GM19239 (cell line): ENCODE results near the gene BEST2.
A peak's percentile ranks its signal among the peaks of the same experiment; 100 is the strongest.

Experiments used
- DNase-seq: peaks from one replicate; pipeline ENCODE4 v3.0.0; 2011; ENCODE audit warnings: low spot score; ENCODE audit not compliant: insufficient read length
- FAIRE-seq: peaks from 2 replicates; lab custom pipeline; 2011; peaks lifted over from hg19 to GRCh38; lab: Jason Lieb, UNC

Gene BEST2

DNA sequence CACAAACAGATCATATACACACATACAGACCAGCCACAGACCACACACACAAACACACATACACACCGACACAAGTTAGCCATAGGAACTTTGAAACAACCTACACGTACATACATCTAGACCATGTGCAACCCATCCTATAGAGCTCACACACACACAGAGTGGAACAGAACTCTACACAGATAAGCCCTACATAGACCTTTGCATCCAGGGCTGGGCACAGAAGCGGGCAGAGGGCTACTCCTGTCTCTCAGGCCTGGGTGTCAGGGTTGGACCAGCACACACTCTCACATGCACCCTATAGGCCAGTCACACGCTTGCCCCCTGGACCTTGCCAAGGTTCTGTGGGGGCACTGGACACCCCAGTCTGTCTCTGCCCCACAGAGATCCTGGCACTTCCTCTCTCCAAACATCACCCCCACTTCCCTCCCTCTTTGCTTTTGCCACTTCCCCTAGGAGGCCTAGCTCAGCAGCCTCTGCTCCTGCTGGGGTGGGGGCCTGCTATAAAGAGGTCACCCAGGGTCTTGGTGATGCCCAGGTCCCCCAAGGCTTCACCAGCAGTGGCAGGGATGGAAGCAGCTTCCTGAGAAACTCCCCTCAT, 33.9 kb downstream of the BEST2 start:
- FAIRE-seq (no peak), DNase-seq (no peak)

DNA sequence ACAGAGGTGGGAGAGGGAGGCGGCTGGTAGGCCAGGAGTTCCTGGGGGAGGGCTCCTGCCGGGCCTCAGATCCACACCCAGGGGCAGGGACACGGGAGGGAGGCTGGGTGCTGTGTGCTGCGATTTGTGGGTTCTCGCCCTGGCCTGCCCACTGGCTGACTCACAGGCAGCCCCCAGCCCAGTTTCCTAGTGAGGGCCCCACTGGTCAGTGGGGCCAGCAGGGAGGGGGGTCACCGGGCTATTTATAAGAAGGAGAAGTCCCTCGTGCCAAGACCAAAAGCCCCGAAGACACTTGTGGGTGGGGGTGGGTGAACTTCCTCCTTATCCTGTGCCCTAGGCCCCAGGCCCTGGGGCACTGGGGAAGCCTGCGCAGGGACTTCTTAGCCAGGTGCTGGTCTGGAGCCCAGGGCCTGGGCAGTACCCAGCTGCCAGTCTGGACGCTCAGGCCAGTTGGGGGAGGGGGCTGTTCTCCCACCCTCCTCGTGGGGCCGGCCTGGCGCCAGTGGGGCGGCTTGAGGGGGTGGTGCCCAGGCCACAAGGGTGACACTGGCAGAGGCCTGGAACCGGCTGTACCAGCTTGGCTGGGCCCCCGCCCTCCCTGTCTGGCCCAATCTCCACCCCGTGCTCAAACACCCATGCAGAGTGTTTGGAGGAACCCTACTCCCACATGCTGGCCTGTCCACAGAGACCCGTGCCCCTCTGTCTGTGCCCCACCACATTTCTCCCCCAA, 34.7 kb downstream of the BEST2 start:
- DNase-seq (no peak), FAIRE-seq (no peak)

DNA sequence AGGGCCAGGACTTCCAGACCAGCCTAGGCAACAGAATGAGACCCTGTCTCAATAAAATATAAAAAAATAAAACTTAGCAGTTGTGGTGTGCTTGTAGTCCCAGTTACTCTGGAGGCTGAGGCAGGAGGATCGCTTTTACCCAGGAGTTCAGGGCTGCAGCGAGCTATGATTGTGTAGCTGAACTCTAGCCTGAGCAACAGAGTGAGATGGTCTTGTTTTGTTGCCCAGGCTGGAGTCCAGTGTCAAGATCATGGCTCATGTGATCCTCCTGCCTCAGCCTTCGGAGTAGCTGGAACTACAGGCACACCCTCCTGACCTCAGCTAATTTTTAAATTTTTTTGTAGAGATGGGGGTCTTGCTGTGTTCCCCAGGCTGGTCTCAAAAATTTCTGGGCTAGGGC, 35.4 kb downstream of the BEST2 start:
- FAIRE-seq (no peak), DNase-seq (no peak)

DNA sequence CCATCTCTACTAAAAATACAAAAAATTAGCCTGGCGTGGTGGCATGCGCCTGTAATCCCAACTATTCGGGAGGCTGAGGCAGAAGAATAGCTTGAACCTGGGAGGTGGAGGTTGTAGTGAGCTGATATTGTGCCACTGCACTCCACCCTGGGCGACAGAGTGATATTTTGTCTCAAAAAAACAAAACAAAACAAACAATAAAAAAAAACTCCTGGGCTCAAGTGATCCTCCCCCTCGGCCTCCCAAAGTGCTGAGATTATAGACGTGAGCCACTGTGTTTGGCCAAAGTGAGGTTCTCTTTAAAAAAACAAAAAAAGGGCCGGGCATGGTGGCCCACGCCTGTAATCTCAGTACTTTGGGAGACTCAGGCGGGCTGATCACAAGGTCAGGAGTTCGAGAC, 35.9 kb downstream of the BEST2 start:
- DNase-seq: no peak
- no peak for FAIRE-seq

DNA sequence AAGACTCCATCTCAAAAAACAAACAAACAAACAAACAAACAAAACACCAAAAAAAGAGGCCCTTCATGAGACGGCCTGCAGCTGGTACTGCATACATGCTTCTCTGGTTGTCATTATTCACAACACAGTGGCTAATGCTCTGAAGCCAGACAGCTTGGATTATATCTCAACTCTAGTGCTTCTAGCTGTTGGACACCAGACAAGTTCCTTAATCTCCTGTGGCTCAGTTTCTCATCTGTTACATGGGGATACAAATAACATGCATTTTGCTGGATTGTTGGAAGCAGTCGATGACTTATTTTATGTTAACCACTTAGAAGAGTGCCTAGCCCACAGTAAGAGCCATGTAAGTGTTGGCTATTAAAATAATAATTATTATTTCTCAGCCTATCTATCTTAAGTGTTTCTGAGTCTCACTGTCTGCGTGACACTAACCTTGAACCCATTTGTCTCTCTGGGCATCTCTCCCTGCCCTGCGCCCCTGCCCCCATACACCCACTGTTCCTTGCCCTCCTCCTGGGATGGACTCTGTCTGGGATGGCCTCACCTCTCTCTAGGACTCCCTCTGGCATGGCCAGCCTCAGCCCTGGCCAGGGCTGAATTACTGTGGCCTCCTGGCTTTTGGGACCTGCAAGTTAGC, 36.6 kb downstream of the BEST2 start:
- DNase-seq: no peak
- FAIRE-seq: no peak

DNA sequence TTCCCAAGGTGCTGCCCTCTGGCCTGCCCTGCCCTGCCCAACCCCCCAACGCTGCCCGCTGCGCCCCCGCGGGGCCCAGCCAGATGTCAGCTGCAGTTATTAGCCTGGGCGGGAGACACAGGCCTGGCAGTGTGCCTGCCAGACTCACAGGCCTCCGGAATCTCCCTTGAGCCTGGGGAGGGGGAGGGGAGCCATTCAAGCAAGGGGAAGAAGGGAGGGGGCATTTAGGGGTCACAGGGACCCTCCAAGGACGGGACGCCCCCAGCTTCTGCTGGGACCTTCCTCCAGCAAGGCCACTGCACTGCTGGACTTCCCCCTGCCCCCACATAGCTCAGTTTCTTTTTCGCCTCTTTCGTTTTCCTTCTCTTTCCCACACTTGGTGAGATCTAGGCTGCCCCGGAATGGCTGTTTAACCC, 37.1 kb downstream of the BEST2 start:
- peak; percentile 69 for FAIRE-seq
- no peak for DNase-seq

DNA sequence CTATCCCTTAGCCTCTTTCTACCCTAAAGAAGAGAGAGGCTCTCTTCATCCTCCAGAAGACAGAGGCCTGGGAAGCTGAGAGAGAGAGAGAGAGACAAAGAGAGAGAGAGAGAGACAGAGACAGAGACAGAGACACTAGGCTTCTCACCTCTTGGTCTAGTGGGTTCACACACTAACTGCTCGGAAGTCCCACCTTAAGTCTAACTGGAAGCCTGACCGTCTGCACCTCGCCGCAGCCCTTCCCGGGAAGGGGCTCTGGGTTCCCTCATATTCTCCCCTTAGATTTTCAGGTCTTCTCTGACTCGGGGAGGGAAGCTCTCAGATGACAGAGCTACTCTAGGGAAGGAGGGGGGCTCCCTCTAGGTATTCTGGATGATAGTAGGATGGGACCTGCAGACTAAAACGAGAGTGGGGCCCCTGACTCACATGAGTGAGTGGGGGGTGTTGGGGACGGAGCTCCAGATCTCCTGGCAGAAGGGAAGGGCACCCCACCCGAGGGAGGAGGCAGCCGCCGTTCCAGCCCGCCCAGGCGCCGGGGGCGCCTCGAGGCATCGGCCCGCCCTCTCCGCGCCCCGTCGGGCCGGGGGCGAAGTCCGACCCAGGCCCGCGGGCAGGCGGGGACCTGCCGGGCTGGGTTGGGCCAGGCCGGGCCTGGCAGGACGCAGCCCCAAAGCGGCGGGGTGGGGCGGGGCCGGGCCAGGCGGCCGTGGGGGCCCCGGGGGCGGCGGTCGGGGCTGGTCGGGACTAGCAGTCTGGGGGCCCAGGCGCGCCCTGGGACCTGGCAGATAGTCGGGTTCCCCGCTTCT, 37.7 kb downstream of the BEST2 start:
- FAIRE-seq (no peak), DNase-seq (no peak)

DNA sequence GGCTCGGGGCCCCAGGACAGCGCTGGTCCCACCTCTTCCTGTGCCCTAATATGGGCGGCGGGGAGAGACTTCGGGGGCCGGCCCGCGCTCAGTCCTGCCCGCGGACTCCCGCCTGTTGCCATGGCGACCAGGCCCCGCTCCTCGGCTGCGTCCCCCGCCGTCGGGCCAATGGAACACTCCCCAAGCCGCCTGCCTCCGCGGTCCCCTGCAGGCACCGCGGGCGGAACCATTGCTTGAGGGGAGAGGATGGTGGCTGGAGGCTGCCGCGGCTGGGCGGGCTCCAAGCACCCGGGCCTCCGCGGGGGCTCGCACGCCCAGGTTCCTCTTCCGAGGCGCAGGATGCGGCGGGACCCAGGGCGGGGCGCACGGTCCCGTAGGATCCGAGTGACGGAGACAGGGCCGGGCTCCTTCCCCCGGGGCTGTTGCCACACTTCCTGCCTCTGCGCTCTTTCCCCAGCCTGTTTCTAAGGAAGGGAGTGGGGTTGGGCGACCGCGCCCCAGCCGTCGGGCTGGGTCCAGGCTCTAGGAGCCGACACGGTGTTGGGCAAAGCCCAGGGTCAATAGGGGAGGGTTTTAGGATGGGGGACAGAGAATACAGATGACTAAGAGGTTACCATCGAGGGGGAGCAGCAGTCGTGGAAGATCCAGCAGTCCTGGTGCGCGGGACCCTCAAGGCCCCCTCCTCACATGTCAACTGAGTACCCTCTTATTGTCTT, 38.5 kb downstream of the BEST2 start:
- FAIRE-seq: no peak
- DNase-seq: peak; percentile 93

DNA sequence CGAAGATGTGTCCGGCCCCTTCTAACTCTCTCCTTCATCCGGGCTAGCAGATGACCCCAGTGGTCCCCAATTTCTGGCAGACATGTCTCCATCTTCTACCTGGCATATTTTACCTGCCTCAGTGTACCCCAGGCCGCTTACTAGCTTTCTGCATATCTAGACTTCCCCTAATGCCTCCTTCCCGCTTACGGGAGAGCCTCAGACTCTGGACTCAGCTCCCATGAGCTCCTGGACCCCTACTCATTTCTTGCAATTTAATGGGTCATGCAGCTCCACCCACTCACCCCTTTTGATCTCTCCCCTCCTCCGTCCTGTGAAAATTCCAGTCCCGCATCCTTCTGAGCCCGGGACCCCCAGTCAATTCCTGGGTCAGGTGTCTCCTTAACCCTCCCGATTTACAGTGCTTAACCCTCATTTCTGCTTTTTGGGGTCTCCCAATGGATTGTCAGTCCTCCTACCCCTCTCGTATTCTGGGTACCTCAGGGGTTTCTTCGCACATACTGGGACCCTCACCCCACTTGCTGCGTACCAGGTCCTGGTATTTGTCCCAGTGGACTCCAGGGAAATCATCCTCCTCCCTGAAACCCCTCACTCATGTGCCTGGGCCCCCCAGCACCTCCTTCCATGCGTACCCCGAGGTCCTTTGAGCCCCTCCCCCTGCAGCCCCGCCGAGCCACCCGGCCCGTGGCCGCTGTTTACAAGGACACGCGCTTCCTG, 39.2 kb downstream of the BEST2 start:
- no peak for DNase-seq
- FAIRE-seq: no peak

DNA sequence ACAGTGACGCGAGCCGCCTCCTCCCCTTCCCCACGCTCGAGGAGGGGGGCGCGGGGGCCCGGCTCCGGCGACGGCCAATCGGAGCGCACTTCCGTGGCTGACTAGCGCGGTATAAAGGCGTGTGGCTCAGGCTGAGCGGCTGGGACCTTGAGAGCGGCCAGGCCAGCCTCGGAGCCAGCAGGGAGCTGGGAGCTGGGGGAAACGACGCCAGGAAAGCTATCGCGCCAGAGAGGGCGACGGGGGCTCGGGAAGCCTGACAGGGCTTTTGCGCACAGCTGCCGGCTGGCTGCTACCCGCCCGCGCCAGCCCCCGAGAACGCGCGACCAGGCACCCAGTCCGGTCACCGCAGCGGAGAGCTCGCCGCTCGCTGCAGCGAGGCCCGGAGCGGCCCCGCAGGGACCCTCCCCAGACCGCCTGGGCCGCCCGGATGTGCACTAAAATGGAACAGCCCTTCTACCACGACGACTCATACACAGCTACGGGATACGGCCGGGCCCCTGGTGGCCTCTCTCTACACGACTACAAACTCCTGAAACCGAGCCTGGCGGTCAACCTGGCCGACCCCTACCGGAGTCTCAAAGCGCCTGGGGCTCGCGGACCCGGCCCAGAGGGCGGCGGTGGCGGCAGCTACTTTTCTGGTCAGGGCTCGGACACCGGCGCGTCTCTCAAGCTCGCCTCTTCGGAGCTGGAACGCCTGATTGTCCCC, 39.9 kb downstream of the BEST2 start, which contains the start of gene JUNB:
TSS of gene JUNB (plus strand) at position 142 of the 706 bp plus-strand sequence. CDS start at position 428, 286 bp downstream.
- FAIRE-seq (peak; percentile 82), DNase-seq (peak; percentile 78)

DNA sequence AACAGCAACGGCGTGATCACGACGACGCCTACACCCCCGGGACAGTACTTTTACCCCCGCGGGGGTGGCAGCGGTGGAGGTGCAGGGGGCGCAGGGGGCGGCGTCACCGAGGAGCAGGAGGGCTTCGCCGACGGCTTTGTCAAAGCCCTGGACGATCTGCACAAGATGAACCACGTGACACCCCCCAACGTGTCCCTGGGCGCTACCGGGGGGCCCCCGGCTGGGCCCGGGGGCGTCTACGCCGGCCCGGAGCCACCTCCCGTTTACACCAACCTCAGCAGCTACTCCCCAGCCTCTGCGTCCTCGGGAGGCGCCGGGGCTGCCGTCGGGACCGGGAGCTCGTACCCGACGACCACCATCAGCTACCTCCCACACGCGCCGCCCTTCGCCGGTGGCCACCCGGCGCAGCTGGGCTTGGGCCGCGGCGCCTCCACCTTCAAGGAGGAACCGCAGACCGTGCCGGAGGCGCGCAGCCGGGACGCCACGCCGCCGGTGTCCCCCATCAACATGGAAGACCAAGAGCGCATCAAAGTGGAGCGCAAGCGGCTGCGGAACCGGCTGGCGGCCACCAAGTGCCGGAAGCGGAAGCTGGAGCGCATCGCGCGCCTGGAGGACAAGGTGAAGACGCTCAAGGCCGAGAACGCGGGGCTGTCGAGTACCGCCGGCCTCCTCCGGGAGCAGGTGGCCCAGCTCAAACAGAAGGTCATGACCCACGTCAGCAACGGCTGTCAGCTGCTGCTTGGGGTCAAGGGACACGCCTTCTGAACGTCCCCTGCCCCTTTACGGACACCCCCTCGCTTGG, 40.7 kb downstream of the BEST2 start:
- FAIRE-seq: peak; percentile 49
- DNase-seq: no peak

DNA sequence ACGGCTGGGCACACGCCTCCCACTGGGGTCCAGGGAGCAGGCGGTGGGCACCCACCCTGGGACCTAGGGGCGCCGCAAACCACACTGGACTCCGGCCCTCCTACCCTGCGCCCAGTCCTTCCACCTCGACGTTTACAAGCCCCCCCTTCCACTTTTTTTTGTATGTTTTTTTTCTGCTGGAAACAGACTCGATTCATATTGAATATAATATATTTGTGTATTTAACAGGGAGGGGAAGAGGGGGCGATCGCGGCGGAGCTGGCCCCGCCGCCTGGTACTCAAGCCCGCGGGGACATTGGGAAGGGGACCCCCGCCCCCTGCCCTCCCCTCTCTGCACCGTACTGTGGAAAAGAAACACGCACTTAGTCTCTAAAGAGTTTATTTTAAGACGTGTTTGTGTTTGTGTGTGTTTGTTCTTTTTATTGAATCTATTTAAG, 41.3 kb downstream of the BEST2 start:
- FAIRE-seq (no peak), DNase-seq (no peak)

DNA sequence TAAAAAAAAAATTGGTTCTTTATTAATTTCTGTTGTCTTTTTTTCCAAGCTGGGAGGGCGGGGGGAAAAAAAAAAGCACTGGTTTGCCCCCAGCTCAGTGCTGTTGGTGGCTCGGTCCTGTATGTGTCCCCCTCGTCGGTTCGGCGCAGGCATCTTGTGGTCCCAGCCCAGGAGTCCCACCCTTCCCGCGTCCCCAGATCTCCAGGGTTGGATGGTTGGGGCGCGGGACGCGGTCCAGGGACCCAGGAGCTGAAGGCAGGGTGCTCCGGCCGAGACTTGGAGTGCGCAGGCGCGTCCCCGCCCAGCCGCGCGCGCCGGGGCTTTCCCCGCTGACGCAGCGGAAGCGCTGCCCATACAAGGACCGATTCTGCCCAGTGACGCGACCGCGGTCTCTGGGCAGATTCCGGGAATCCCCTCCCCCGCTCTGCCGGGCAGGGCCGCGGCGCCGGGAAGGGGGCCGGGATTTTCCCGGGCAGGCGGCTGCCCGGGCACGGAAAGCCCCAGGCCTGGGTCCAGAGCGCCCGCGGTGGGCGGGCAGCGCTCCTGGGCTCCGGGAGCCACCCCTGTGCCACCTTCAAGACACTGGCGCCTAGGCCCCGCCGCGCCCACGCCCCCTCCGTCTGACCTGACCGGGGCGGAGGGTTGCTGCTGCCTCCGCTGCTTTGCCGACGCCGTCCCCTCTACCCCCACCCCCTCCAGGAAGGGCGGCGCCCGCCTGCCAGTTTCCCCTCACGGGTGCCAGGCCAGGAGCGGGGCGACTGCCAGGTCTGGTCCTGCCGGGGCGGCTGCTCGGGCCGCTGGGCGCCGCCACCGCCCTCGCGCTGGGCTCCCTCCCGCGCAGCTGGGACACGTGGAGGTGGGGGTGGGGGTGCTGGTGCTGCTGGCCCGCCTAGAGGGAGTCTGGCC, 42.0 kb downstream of the BEST2 start:
- FAIRE-seq: peak; percentile 70
- peak; percentile 78 for DNase-seq

DNA sequence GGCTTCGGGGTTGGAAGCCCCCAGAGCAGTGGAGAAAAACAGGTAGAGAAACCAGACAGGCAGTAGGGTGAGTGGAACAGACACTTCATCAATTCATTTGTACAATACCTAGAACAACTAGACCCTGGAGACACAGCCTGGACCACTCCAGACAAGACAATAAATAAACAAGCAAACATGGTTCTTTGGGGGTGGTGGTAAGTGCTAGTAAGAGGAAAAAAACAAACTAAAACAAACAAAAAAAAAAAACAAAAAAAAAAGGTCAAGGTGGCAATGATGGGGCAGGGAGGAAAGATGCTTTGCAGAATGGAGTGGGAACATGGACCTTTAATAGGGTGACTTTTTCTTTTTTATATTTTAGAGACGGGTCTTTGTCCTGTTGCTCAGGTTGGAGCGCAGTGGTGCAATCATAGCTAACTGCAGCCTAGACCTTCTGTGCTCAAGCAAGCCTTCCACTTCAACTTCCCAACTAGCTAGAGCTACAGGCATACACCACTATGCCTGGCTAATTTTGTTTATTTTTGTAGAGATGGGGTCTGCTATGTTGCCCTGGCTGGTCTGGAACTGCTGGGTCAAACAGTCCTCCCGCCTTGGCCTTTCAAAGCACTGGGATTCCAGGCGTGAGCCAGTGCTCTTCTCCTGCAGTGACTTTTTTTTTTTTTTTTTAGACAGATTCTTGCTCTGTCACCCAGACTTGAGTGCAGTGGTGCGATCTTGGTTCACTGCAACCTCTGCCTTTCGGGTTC, 42.8 kb downstream of the BEST2 start:
- FAIRE-seq (no peak), DNase-seq (no peak)

DNA sequence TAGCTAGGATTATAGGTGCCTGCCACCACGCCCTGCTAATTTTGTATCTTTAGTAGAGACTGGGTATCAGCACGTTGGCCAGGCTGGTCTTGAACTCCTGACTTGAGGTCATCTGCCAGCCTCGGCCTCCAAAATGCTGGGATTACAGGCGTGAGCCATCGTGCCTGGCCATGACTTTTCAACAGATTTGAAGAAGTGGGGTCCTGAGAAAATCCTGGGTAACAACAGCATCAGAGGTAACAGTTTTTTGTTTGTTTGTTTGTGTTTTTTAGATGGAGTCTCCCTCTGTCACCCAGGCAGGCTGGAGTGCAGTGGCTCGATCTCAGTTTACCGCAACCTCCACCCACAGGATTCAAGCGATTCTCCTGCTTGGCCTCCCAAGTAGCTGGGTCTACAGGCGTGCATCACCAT, 43.4 kb downstream of the BEST2 start:
- FAIRE-seq: no peak
- no peak for DNase-seq
